ENCODE results near the gene LMNTD1. TPM values are rescaled to one million over a fixed set of nuclear protein-coding genes. Genes with fewer than 3 reads are reported as not detected.

LMNTD1 gene
- polyA plus RNA-seq, 1 of the 3 experiments (the other 2 are of a cell fraction): 0.20 TPM

- Histone ChIP-seq H3K9me3 (no peaks in the 10 kb centered on the region), H3K36me3 (replicated peaks in 1 of 2; ENCODE audit: control insufficient read depth in 1 of 2, insufficient read depth in 2 of 2, low read length in 1 of 2) (no peaks in the 10 kb centered on the region), H3K4me2 (no peak overlapping the region), H3K4me1 (ENCODE audit: control insufficient read depth in 1 of 2, insufficient read depth in 2 of 2, low read depth in 1 of 2, low read length in 1 of 2) (peaks cover 12 to 16% of the 10 kb centered on the region in 2 experiments), H3F3A (replicated peaks; ENCODE audit: insufficient read depth) (peaks cover 6% of the 10 kb centered on the region), H4K20me1 (ENCODE audit: insufficient read depth) (no peaks in the 10 kb centered on the region), H3K79me2 (ENCODE audit: insufficient read depth) (no peaks in the 10 kb centered on the region), H3K27ac (ENCODE audit: low read depth in 2 of 2, low read length in 1 of 2) (no peak overlapping the region), H3K9ac (no peak overlapping the region), H3K27me3 (ENCODE audit: insufficient read depth) (no peaks in the 10 kb centered on the region), H3K9me2 (no peaks in the 10 kb centered on the region), H3K4me3 (ENCODE audit: low read depth in 2 of 2, low read length in 1 of 2) (no peak overlapping the region), H2AFZ (ENCODE audit: low read depth) (no peak overlapping the region)
- POLR2A ChIA-PET: no interaction called here
- TF ChIP-seq RFX5 (IDR thresholded peaks at IDR 0.05; ENCODE audit: low read length): no peak
- peak; percentile 81; the same call in 1 of the 2 replicates for TF ChIP-seq REST (IDR thresholded peaks at IDR 0.05; ENCODE audit: low read depth, low read length)
- peak; percentile 34; the same call in 1 of the 2 replicates for TF ChIP-seq TCF12 (IDR thresholded peaks at IDR 0.05)
- CTCF ChIA-PET: interaction anchor here (0.9 to 1.6 kb wide), 3 partner anchors 51 to 595 kb away, joined by 3 to 5 read pairs (median 3); no protein-coding TSS in a partner anchor
- no peak for DNase-seq
- 85% methylated on average over 1 of the region's 1 CpG for WGBS (ENCODE audit: low lambda C conversion rate)
Observed at GRCh38 chr12:25438638-25439037, 114.4 kb downstream of the LMNTD1 start.

GRCh38 chr12:25436206-25437030 is 116.7 kb downstream of the LMNTD1 start:
- Histone ChIP-seq H3K79me2 (ENCODE audit: insufficient read depth) (no peaks in the 10 kb centered on the region), H3K9ac (peak overlapping the region; percentile 48), H3K9me3 (no peaks in the 10 kb centered on the region), H3K27ac (ENCODE audit: low read depth in 2 of 2, low read length in 1 of 2) (peak overlapping the region; percentile 16 to 39; a peak in 2 of 4 replicates), H3K4me3 (ENCODE audit: low read depth in 2 of 2, low read length in 1 of 2) (peak overlapping the region in 1 of 2 experiments; percentile 48; a peak in 3 of 4 replicates), H3F3A (replicated peaks; ENCODE audit: insufficient read depth) (peaks cover 15% of the 10 kb centered on the region), H4K20me1 (ENCODE audit: insufficient read depth) (no peaks in the 10 kb centered on the region), H3K4me2 (peak overlapping the region; percentile 79), H3K9me2 (no peaks in the 10 kb centered on the region), H2AFZ (ENCODE audit: low read depth) (peak overlapping the region; percentile 88), H3K27me3 (ENCODE audit: insufficient read depth) (no peaks in the 10 kb centered on the region), H3K36me3 (replicated peaks in 1 of 2; ENCODE audit: control insufficient read depth in 1 of 2, insufficient read depth in 2 of 2, low read length in 1 of 2) (no peaks in the 10 kb centered on the region), H3K4me1 (ENCODE audit: control insufficient read depth in 1 of 2, insufficient read depth in 2 of 2, low read depth in 1 of 2, low read length in 1 of 2) (peaks cover 19 to 25% of the 10 kb centered on the region in 2 experiments)
- ChIA-PET POLR2A (no interaction called here), CTCF (interaction anchor here (0.7 to 3.5 kb wide), 62 partner anchors 9 to 976 kb away, joined by 3 to 24 read pairs (median 4); partner anchors contain the start of gene RASSF8)
- 43% methylated on average over 9 of the region's 9 CpGs for WGBS (ENCODE audit: low lambda C conversion rate)
- peak; percentile 64 for DNase-seq
- TF ChIP-seq MAX (IDR thresholded peaks at IDR 0.05; ENCODE audit: low read depth): 0 out of 2 replicates have a peak, but pooled peaks have one; percentile 18
- 0 out of 2 replicates have a peak, but pooled peaks have one; percentile 13 for TF ChIP-seq RCOR1 (IDR thresholded peaks at IDR 0.05; ENCODE audit: low read length)
- TF ChIP-seq REST (IDR thresholded peaks at IDR 0.05; ENCODE audit: low read depth, low read length): no peak
- no peak for TF ChIP-seq PBX3 (IDR thresholded peaks at IDR 0.05)
- no peak for TF ChIP-seq IRF3 (IDR thresholded peaks at IDR 0.05; ENCODE audit: low read depth, low read length)
- 0 out of 2 replicates have a peak, but pooled peaks have one; percentile 16 for TF ChIP-seq NFIC (IDR thresholded peaks at IDR 0.05; ENCODE audit: borderline replicate concordance)
- TF ChIP-seq MXI1 (IDR thresholded peaks at IDR 0.05; ENCODE audit: low read depth, low read length): no peak
- no peak for TF ChIP-seq RXRA (IDR thresholded peaks at IDR 0.05; ENCODE audit: borderline replicate concordance, low read depth)
- TF ChIP-seq FOXJ3 (CRISPR knock-in tag; IDR thresholded peaks at IDR 0.05): no peak
- no peak for TF ChIP-seq TAF1 (IDR thresholded peaks at IDR 0.05; ENCODE audit: borderline replicate concordance, low read depth, low read length)
- peak; percentile 19; the same call in 1 of the 2 replicates for TF ChIP-seq TCF12 (IDR thresholded peaks at IDR 0.05)
- peak; percentile 12 for TF ChIP-seq CHD2 (IDR thresholded peaks at IDR 0.05; ENCODE audit: low read length, partially characterized antibody)
- TF ChIP-seq TEAD4 (IDR thresholded peaks at IDR 0.05; ENCODE audit: borderline replicate concordance, insufficient read depth): no peak
